Fibroblast of lung (primary cell): ENCODE data around the gene SEMA3D. TPM values are rescaled to one million over a fixed set of nuclear protein-coding genes. Genes with fewer than 3 reads are reported as not detected.

Source experiments
- DNase-seq, 2 donors: peaks; one replicate each; pipeline versions ENCODE4 v3.0.0 to v3.0.0-alpha.2; 2010; ENCODE audit warnings: low read depth in 2 of 2
- H2AFZ ChIP-seq: 2 replicates; pipeline ENCODE4 v1.5.1; 2012; ENCODE audit warnings: low read length, control low read depth, inconsistent platforms
- H3K27ac ChIP-seq: 2 replicates; pipeline ENCODE4 v1.5.1; 2011; ENCODE audit warnings: low read length, control low read depth; ENCODE audit not compliant: insufficient read depth
- H3K27me3 ChIP-seq: 2 replicates; pipeline ENCODE4 v1.5.1; 2011; ENCODE audit warnings: mild to moderate bottlenecking, low read length; ENCODE audit not compliant: control insufficient read depth, insufficient read depth
- H3K36me3 ChIP-seq: 2 replicates; pipeline ENCODE4 v1.5.1; 2011; ENCODE audit warnings: low read length; ENCODE audit not compliant: control insufficient read depth, insufficient read depth
- H3K4me1 ChIP-seq: 2 replicates; pipeline ENCODE4 v1.5.1; 2011; ENCODE audit warnings: low read length; ENCODE audit not compliant: control insufficient read depth, insufficient read depth; ENCODE audit errors: extremely low read depth
- H3K4me2 ChIP-seq: 2 replicates; pipeline ENCODE4 v1.5.1; 2011; ENCODE audit warnings: low read length, control low read depth; ENCODE audit not compliant: insufficient read depth; ENCODE audit errors: extremely low read depth
- H3K4me3 ChIP-seq, 4 experiments: fragments of 200-600 bp in 1 of 4; sonication (generic) in 1 of 4; replicated peaks in 1 of 4; 2 replicates each; pipeline ENCODE4 v1.5.1; 2011 to 2016; ENCODE audit warnings: low read length in 4 of 4, low read depth in 3 of 4, mild to moderate bottlenecking in 3 of 4, control low read depth in 2 of 4, inconsistent platforms in 1 of 4, mixed read lengths in 1 of 4; ENCODE audit not compliant: insufficient read depth in 1 of 4; ENCODE audit errors: control extremely low read depth in 1 of 4
- H3K79me2 ChIP-seq: 2 replicates; pipeline ENCODE4 v1.5.1; 2012; ENCODE audit warnings: mild to moderate bottlenecking, low read length, inconsistent platforms; ENCODE audit not compliant: control insufficient read depth, insufficient read depth
- H3K9ac ChIP-seq: 2 replicates; pipeline ENCODE4 v1.5.1; 2011; ENCODE audit warnings: mild to moderate bottlenecking, low read length, control low read depth; ENCODE audit not compliant: insufficient read depth
- H3K9me3 ChIP-seq: 2 replicates; pipeline ENCODE4 v1.5.1; 2012; ENCODE audit warnings: low read depth, low read length; ENCODE audit not compliant: control insufficient read depth, insufficient read depth
- H4K20me1 ChIP-seq: 2 replicates; pipeline ENCODE4 v1.5.1; 2011; ENCODE audit warnings: low read length; ENCODE audit not compliant: control insufficient read depth, insufficient read depth; ENCODE audit errors: extremely low read depth
- CTCF ChIP-seq, 2 donors: IDR thresholded peaks in 1 of 2; conservative IDR thresholded peaks in 1 of 2; 1 replicate in 1 of 2; 2 replicates in 1 of 2; pipeline ENCODE4 v1.5.1; 2011 to 2012; ENCODE audit warnings: low read length in 2 of 2, control low read depth in 1 of 2, inconsistent platforms in 1 of 2, low read depth in 1 of 2, mild to moderate bottlenecking in 1 of 2
- EZH2 ChIP-seq: IDR thresholded peaks from 2 replicates; pipeline ENCODE4 v1.5.1; 2012; ENCODE audit warnings: low read length, control low read depth, mild to moderate bottlenecking; ENCODE audit errors: missing control alignments
- polyA plus RNA-seq, 2 donors: library from polyadenylated mRNA; depleted of rRNA in 1 of 2; stranded (reverse) in 1 of 2; unstranded in 1 of 2; fragments of >200 nt; gene quantifications; 2 replicates each; pipeline ENCODE4 v1.2.1, GENCODE V29; 2011 to 2012; ENCODE audit warnings: missing spikeins in 1 of 2
- total RNA-seq: library from RNA; depleted of rRNA; stranded (reverse); fragments of >200 nt; gene quantifications from 2 replicates; pipeline ENCODE4 v1.2.1, GENCODE V29; 2014

SEMA3D gene
- total and polyA plus RNA-seq, 2 donors (not counting 1 experiment from before 2014, with no cell fraction given), result 4.1 to 4.6 TPM

- H3K79me2 ChIP-seq, result no peaks in the 10 kb centered on the region
- no peak overlapping the region for H2AFZ ChIP-seq
- H3K9me3 ChIP-seq, result no peaks in the 10 kb centered on the region
- peaks cover 3% of the 10 kb centered on the region for H3K4me1 ChIP-seq
- H3K4me2 ChIP-seq, result no peak overlapping the region
- peak in 1 of 2 donors; percentile 25 for DNase-seq
- TF ChIP-seq CTCF (conservative IDR thresholded peaks at IDR 0.05 in 1 of 2, IDR thresholded peaks at IDR 0.05 in 1 of 2; ENCODE audit: low read depth in 1 of 2, low read length in 2 of 2), result no peak
- TF ChIP-seq EZH2, result no peak
- H3K4me3 ChIP-seq, result no peak overlapping the region
- H4K20me1 ChIP-seq, result no peaks in the 10 kb centered on the region
- H3K36me3 ChIP-seq, result no peaks in the 10 kb centered on the region
- H3K9ac ChIP-seq, result no peak overlapping the region
- no peaks in the 10 kb centered on the region for H3K27me3 ChIP-seq
- no peak overlapping the region for H3K27ac ChIP-seq
Measured at GRCh38 chr7:85103962-85104361, 82.9 kb downstream of the SEMA3D start.

GRCh38 chr7:85103357-85103756 is 83.5 kb downstream of the SEMA3D start:
- H3K4me2 ChIP-seq, result no peak overlapping the region
- H2AFZ ChIP-seq, result no peak overlapping the region
- no peaks in the 10 kb centered on the region for H3K9me3 ChIP-seq
- H3K36me3 ChIP-seq, result no peaks in the 10 kb centered on the region
- H3K27me3 ChIP-seq, result no peaks in the 10 kb centered on the region
- H3K4me1 ChIP-seq, result peaks cover 3% of the 10 kb centered on the region
- H3K4me3 ChIP-seq, result no peak overlapping the region
- no peaks in the 10 kb centered on the region for H4K20me1 ChIP-seq
- peak; percentile 25 to 32 for DNase-seq
- H3K27ac ChIP-seq, result no peak overlapping the region
- TF ChIP-seq CTCF (conservative IDR thresholded peaks at IDR 0.05 in 1 of 2, IDR thresholded peaks at IDR 0.05 in 1 of 2; ENCODE audit: low read depth in 1 of 2, low read length in 2 of 2), result no peak
- TF ChIP-seq EZH2, result no peak
- H3K79me2 ChIP-seq, result no peaks in the 10 kb centered on the region
- no peak overlapping the region for H3K9ac ChIP-seq

GRCh38 chr7:85102813-85103350 is 84.0 kb downstream of the SEMA3D start:
- no peak overlapping the region for H3K4me2 ChIP-seq
- DNase-seq, result peak; percentile 59 to 84
- no peaks in the 10 kb centered on the region for H3K36me3 ChIP-seq
- H3K27ac ChIP-seq, result no peak overlapping the region
- H3K79me2 ChIP-seq, result no peaks in the 10 kb centered on the region
- H3K9ac ChIP-seq, result no peak overlapping the region
- peaks cover 3% of the 10 kb centered on the region for H3K4me1 ChIP-seq
- H4K20me1 ChIP-seq, result no peaks in the 10 kb centered on the region
- H3K4me3 ChIP-seq, result no peak overlapping the region
- no peaks in the 10 kb centered on the region for H3K9me3 ChIP-seq
- no peak overlapping the region for H2AFZ ChIP-seq
- no peaks in the 10 kb centered on the region for H3K27me3 ChIP-seq
- TF ChIP-seq EZH2 (no peak), CTCF (conservative IDR thresholded peaks at IDR 0.05 in 1 of 2, IDR thresholded peaks at IDR 0.05 in 1 of 2; ENCODE audit: low read depth in 1 of 2, low read length in 2 of 2) (no peak)
